NCI-H146 treated with DMSO at 0.1 percent for 48 hours (cell line): ENCODE measurements around the gene SCN9A.
"Not testable (repeated sequence)": the region's sequence is repeated elsewhere in the genome, so short reads cannot be mapped to it uniquely, and the experiment has no call there.

ENCODE experiments used
- DNase-seq: peaks from one replicate; lab custom pipeline; 2025; ENCODE audit not compliant: unreplicated experiment; lab: John Stamatoyannopoulos, UW

SCN9A gene

DNA sequence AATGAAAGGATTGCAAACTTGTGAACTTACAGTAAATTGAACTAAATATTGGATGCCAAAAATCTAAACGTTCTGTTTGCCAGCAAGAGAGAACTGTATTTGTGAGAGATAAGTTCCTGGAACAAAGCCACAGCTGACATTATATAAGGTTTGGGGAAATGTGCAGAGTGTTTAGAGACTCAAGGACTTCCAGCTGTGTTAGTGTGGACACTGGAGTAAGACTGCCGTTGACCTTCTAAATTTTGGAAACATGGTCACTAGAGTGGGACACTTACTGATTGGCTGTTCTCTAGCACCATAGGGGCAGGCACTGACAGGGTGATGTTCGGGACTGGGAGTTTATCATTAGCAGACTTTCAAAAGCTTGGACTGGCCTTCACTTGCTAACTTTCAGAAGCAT lies 40.5 kb downstream of the SCN9A start:
- no peak for DNase-seq

DNA sequence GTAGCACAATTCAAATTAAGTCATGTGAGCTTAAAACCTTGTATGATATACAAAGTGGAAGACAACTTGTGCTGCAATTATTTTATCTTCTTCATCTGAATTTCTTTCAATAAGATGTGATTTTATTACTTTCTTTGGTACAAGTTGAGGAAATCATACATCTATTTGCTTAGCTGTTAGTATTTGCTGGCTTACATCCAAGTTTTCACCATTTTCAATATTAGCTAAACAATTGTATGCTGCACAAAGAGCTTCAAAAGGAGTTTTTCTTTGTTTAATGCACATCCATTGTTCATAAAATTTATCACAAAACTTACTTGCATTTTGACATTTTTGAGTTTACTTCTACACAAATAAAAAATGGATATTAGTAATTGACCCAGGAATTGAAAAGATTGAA lies 40.9 kb downstream of the SCN9A start:
- DNase-seq, result peak; percentile 18

DNA sequence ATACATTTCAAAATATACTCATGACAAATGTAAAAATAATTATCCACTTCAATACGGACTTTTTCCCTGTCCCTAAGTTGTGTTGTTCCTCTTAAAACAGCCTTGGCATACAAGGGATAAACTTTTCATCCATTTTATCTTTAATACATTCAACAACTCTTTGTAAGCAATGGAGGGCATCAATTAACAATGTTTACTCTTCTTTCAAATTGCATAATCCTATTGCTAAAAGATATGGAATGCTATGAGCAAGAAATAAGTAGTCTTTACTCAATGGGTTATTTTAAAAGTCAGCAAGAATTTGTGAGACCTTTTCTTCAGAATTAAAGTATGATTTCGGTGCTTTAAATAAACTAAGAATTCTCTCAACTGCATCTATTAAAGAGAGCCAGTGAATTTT lies 41.9 kb downstream of the SCN9A start:
- no peak for DNase-seq

DNA sequence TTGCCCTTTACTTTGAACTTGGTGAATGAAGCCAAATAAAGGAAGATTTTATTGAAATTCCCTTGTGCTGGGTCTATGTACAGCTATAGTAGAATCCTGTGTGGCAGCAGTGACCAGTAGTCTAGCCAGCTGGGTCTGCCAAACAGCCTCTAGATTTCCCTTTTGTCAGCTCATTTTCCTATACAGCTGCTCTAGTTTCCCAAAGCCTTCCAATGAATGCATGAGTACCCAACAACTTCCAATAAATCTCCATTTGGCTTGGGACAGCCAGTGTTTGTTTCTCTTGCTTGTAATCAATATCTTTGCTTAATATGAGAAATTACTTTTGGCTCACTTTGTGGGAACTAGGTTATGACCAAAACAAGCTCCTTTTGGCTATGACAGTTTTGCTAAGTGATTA lies 43.6 kb downstream of the SCN9A start:
- DNase-seq, result no peak

DNA sequence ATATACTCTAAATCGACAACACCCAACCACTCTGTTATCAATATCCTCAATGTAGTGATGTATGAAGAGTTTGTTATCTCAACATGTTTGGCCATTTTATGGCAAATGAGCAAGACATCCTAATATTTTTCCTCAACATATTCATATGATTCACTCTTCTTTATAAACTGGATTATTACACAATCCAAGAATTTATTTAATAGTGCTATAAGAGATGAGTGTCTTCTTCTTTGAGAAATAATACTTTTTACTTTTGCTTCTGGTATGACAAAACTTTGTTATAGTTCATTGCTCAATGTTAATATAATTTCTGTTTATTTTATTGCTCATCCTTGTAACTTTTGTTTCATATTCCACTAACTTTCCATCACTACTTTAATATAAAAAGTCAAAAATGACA lies 44.3 kb downstream of the SCN9A start:
- no peak for DNase-seq

DNA sequence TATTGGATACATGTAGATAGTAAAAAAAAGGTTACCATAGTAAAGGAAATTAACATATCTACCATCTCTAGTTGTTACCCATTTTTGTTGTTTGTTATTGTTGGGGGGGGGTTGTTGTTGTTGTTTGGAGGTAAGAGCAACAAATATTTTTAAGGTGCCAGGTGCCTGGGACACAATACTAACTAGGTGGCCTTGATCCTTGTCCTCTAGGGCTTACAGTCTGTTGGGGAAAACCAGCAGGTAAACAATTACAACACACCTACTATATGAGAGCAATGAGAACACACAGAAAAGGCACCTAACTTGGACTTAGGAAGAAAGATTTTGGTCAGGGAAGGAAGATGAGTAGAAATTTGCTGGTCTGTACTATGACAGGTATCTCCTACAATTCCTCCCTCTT lies 46.3 kb downstream of the SCN9A start:
- no peak for DNase-seq

DNA sequence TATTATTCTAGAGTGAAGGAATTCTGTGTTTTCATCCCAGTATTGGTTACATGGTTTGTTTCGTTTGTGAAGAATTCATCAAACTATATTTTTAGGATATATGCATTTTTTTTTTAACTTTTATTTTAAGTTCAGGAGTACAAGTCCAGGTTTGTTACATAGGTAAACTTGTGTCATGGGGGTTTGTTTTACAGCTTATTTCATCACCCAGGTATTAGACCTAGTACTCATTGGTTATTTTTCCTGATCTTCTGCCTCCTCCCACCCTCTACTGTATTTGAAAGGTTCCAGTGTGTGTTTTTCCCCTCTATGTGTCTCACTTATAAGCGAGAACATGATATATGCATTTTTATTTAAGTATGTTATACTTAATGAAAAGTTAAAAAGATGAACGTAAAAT lies 47.6 kb downstream of the SCN9A start:
- DNase-seq, result no peak

DNA sequence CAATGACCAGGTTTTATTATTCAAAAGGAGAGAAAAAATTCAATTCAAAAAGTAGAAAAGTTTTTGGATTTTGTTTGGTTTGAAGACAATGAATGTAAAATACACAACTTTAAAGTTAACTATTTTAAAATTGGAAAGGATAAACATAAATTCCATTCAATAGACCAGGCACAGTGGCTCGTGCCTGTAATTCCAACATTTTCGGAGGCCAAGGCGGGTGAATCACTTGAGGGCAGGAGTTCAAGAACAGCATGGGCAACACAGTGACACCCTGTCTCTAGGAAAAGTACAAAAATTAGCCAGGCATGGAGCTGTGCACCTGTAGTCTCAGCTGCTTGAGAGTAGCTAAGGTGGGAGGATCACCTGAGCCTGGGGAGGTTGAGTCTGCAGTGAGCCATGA lies 54.7 kb downstream of the SCN9A start:
- no peak for DNase-seq

DNA sequence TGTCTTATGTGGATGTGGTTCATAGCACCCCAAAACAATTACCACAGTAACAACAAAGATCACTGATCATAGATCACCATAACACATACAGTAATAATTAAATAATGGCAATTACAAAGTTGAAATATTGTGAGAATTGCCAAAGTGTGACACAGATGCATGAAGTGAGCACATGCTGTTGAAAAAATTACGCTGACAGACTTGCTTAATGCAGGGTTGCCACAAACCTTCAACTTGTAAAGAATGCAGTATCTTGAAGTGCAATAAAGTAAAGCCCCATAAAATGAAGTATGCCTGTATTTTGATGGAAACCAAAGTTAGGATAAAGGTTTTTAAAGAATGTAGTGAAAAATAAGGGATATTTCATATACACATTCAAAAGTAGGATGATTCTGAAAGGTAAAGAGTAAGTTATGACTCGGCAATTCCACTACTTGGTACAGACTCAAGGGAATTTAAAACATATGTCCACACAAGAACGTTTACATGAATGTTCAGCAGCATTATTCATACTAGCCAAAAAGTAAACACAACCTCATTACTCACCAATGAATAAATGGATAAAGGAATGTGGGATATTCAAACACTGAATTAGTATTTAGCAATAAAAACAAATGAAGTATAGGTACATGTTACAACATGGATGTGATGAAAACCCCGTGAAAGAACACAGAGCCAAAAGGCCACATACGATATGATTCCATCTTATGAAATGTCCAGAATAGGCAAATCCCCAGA lies 61.6 kb downstream of the SCN9A start:
- DNase-seq, result no peak

DNA sequence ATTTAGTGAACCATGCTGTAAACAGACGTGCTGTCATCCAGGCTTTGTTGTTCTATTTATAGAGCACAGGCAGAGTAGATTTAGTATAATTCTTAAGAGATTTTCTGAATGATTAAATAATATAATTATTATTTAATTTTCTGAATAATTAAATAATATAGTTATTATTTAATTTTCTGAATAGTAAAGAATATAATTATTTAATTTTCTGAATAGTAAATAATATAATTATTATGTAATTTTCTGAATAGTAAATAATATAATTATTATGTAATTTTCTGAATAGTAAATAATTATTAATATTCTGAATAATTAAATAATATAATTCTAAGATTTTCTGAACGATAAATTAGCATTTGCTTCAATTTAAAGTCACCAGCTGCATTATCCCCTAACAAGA lies 62.9 kb downstream of the SCN9A start:
- DNase-seq, result not testable (repeated sequence)

DNA sequence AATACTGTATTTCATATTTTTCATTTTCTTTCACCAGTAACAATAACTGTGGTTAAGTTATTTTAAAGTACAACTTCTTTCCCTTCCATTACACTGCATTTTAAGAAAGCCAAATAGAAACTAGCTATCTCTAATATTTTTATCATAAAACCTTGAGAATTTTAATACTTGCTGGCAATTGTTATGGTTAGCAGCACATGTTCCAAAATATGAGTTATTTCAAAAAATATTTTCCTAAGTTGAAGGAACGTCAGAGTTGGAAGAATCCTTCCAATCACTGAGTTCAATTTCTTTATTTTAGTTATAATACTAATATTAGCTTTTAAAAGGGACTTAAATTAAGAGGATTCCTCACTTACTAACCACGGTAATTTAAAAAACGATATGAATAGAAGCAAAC lies 68.4 kb downstream of the SCN9A start:
- no peak for DNase-seq

DNA sequence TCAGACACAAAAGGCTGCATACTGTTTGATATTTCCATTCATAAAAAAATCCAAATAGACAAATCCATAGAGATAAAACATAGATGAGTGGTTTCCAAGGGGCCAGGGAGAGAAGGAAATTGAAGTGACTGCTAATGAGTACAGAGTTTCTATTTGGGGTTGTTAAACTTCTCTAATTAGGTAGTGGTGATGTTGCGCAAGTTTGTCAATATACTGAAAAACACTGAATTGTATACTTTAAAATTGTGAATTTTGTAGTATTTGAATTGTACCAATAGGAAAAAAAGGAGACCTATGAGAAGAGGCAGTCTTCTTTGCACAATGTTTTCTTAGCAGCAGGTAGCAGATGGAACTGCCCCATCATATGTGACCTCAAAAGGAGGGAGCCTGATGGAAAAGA lies 71.1 kb downstream of the SCN9A start:
- DNase-seq, result no peak

DNA sequence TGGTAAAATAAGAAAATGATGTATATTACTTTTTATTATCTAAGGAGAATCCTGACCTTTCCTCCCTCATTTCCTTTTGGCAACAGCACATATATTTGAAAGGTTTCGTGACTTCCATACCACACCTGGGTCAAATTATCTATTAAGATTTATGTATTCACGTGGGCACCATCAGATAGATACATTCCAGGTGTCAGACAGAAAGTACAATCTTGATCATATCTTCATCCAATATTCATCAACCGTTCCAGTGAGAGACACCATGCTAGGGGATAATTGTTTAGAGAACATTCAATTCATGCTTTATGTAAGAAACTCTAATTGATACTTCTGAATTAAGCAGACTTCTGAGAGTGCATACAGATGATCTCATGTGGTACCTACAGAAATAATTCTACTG lies 73.7 kb downstream of the SCN9A start:
- DNase-seq, result no peak

DNA sequence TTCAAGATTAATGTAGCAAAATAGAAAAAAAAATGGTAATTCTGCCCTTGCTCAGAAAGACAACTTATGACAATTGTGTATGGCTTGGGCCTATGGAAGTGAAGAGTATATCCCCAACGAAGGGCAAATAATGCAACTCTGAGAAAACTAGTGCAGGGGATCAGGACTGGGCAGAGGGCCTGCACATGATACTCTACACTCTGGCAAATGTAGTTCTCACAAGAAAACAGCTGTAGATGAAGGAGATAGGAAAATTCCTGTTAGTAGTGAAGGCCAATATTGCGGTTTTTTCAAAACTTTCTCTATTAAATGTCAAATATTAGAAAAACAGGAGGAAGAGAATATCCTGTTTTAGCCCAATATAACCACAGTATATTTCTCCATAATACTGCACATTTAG lies 77.8 kb downstream of the SCN9A start:
- no peak for DNase-seq

DNA sequence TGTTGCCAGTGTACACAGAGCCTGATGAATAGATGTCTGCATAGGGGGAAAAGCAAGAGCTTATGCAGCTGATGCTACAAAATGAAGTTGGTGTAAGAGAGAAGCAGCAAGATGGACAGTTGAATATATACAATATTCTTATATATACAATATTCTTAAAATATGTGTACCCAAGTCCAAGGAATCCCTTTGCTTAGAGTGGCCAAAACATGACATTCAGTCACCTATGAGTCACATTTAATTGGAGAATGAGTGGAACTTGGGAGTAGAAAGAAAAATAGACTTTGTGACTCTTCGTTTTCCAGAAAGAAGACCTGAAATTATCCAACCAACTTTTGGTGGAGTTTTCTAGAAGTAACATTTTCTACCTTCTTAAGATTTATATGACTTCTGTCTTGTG lies 81.8 kb downstream of the SCN9A start:
- DNase-seq, result no peak

DNA sequence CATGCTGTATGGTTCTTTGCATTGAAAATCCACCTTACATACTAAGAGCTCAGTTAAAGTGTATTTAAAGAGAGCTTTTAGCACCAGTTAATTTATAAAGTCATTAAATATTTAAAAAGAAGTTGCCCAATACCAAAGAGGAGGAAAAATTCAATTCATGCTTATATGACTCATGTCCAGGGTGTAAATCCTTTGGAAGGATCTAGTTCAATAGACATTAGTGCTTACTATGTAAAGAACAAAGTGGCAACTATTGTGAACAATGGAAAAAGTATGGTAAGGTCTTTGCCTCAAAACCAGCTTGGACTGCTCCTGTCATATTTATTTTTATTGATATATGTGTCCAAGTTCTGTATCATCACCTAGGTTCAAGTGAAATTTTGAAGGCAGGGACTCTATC lies 90.5 kb downstream of the SCN9A start:
- DNase-seq, result no peak

DNA sequence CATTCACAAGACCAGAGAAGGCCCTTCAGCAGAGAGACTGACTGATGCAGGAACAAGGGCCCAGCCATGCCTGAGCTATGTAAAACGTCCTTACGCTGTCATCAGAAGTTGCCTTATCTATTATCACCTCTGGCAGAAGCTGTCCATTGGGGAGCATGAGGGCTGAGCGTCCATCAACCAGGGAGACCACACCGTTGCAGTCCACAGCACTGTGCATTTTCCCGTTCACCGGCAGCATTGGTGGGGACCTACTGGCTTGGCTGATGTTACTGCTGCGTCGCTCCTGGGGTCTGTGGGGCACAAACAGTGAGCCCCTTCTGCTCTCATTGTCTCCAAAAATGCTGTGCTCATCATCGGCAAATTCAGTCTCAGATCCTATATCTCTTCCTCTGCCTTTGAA lies 91.4 kb downstream of the SCN9A start:
- no peak for DNase-seq

DNA sequence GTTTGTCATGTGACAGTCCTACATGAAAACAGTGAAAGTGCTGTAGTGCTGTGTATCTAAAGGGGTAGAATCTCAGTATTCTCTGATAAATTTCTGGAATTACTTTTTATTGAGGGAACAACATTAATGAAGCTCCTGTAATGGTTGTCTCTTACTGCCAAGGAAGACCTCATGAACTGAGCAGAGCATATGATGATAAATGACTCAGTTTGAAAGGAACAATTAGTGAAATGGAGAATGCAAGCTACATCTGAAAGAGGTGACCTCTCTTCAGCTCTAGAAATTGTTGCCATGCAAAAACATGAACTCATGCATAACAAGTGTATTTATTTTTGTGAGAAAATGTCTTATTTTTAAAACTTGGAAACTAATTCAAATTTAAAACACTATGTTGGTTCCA lies 93.6 kb downstream of the SCN9A start:
- no peak for DNase-seq

DNA sequence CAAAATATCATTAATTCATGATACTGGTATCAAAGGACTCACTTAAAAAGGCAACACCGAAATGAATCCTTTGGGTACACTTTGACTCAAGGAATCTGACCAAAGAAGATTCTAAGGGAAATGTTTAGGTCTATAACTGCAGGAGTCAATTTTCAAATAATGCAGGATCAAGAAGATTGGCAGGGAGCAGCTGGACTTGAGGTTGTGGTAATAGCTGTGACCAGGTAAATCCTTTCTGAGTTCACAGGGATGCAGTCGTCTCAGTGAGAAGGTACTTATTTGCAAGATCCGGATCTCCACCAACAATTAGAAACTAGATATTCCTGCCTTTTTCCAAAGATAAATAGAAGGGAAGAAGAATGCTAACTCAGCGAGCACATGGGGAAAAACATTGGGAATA lies 96.9 kb downstream of the SCN9A start:
- DNase-seq, result no peak

DNA sequence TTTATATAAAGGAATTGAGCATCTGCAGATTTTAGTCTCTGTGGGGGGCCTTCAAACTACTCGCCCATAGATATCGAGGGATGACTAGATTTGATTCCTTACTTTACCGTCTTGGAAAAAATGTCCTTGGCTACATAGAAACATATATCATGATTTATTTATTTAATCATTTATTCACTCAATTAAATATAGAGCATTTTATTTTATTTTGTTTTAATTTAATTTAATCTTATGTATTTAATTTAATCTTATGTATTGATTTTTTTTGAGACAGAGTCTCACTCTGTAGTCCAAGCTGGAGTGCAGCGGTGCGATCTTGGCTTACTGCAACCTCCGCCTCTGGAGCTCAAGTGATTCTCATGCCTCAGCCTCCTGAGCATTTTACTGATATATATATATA lies 105.4 kb downstream of the SCN9A start:
- no peak for DNase-seq

DNA sequence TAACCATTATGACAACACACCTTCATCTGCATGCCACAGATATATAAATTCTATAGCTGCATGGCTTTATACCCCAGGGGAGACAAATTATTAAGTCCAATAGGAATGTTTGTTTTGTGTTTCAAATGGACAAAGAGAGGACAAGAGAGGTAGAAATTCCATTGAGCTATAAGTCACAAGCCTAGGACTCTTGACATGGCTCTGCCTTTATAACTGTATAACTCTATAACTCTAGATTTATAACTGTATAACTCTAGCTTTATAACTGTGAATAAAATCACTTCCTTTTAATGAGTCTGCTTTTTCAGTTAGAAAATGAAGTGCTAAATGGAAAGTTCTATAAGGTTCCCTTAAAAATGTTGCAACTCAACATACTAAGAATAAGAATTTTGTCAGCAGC lies 106.4 kb downstream of the SCN9A start:
- no peak for DNase-seq

DNA sequence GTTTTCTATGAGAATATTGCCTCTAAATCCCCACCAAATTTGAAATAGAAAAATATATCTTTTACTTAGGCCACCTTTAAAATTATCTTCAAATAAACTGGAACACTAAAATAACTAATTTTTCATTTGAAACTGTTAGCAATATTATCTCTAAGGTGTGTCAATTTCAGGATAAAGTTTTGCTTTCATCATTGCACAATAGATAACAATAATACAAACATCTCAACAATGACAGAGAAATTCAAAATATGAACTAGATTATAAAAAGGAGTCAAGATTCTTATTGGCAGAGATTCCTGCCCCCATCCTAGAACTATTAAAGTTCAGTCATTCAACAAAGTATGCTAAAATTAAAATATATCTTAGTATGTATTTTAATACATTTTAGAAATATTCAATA lies 117.9 kb downstream of the SCN9A start:
- DNase-seq, result no peak

DNA sequence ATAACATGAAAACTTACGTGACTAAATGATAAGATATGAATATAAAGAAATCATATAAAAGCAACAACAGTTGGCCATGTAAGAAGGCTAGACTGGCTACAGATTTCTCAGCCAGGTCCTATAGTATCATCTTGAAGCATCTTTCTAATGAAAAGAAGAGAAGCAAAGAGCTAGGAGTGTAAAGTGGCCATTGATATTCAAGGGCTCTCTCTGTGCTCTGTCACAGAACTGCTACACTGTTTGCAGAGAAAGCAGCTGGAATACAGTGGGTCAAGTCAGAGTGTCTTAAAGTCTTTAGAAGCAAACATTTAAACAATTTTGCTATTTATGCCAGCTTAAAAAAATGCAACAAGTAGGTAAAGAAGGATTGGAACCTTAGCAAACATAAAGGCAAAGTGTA lies 118.8 kb downstream of the SCN9A start:
- DNase-seq, result no peak

DNA sequence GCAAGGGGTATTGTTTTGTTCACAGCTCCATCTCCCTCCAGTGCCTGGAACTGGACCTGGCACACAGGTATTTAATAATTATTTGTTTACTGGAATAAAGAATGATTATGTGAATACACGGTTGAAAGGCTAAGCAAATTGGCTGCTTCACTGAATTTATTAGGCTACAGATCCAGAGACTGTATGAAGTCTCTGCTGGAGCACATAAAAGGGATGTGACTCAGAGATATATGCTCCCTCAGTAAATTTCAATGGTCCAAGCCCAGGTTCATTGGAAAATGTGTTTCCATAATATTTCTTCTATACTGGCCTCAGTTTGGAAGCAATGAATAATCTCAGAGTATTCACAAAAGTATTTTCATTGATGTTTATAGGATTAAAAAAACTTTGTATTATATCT lies 126.4 kb downstream of the SCN9A start:
- no peak for DNase-seq
